Fibroblast of mammary gland (primary cell): ENCODE measurements around the gene TGM5.

Experiments used
- DNase-seq: peaks from one replicate; pipeline ENCODE4 v3.0.0-alpha.2; 2010; ENCODE audit warnings: low read depth
- H3K4me3 ChIP-seq: 2 replicates; pipeline ENCODE4 v1.5.1; 2011; ENCODE audit warnings: low read depth, mild to moderate bottlenecking, low read length, moderate library complexity; ENCODE audit not compliant: control insufficient read depth
- TF ChIP-seq, protein P1 (sequence below): conservative IDR thresholded peaks from 2 replicates; pipeline ENCODE4 v1.5.1; 2011; ENCODE audit warnings: low read depth, low read length, inconsistent platforms; ENCODE audit not compliant: control insufficient read depth, insufficient read depth

TGM5 gene

DNA sequence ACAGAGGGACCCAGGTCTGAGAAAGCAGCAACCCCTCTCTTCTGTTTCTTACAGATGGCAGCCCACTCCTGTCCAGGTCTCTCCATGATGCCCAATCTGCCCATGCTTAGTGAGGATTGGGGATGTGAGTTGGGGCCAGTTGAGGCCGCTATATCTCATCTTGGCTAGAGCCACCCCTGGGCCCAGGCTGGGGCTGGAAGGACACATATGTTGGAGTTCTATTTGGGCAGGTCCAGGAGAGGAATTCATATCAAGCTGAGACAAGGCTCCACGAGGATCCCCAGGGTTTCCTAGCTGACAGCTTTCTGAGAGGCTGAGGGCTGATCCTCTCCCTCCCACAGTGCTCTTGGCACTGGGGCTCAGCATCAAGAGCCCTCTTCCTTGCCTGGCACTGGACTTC lies 11.4 kb downstream of the TGM5 start:
- no peak overlapping the region for H3K4me3 ChIP-seq
- TF ChIP-seq, protein P1, sequence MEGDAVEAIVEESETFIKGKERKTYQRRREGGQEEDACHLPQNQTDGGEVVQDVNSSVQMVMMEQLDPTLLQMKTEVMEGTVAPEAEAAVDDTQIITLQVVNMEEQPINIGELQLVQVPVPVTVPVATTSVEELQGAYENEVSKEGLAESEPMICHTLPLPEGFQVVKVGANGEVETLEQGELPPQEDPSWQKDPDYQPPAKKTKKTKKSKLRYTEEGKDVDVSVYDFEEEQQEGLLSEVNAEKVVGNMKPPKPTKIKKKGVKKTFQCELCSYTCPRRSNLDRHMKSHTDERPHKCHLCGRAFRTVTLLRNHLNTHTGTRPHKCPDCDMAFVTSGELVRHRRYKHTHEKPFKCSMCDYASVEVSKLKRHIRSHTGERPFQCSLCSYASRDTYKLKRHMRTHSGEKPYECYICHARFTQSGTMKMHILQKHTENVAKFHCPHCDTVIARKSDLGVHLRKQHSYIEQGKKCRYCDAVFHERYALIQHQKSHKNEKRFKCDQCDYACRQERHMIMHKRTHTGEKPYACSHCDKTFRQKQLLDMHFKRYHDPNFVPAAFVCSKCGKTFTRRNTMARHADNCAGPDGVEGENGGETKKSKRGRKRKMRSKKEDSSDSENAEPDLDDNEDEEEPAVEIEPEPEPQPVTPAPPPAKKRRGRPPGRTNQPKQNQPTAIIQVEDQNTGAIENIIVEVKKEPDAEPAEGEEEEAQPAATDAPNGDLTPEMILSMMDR = no peak
- no peak for DNase-seq

GRCh38 chr15:43253431-43254403 lies 13.0 kb downstream of the TGM5 start:
- H3K4me3 ChIP-seq = no peak overlapping the region
- no peak for DNase-seq
- TF ChIP-seq, protein P1 = no peak

DNA sequence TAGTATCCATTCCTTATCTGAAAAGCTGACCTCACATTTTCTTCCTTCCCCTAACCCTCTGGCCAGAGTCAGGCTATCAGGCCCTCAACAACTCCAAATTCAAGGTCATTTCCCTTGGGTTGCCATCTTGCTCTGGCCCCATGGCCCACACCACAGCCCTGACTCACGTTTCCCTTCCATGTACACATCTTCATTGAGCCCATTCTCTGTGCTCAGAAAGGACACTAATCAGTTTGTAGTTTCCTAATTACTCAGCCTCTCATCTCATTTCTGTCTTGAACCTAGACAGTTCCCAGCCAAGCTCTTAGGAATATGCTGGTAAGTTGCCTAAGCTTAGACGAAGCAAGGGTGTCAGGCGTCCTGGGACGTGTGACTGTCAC lies 14.9 kb downstream of the TGM5 start:
- TF ChIP-seq, protein P1 = no peak
- DNase-seq = no peak
- no peak overlapping the region for H3K4me3 ChIP-seq

GRCh38 chr15:43251185-43251870 lies 15.4 kb downstream of the TGM5 start:
- TF ChIP-seq, protein P1 = no peak
- DNase-seq = no peak
- no peak overlapping the region for H3K4me3 ChIP-seq

DNA sequence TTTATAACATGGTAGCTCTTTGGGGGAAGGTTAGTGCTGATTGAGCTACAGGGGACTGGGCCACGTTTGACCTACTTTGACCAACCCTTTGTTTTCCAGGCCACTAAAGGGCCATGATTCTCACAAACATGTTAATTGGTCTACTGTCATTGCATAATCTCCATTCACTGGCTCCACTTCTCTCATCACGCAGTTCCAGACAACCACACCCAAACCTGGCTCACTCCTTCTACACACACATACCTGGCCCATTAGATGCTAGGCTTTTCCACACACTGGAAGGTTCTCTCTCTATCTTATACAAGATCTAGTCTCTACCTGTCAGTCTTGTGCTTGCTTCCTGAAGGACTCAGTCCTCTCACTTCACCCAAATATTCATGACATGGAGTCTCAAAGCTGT lies 15.9 kb downstream of the TGM5 start:
- TF ChIP-seq, protein P1 = no peak
- DNase-seq = no peak

DNA sequence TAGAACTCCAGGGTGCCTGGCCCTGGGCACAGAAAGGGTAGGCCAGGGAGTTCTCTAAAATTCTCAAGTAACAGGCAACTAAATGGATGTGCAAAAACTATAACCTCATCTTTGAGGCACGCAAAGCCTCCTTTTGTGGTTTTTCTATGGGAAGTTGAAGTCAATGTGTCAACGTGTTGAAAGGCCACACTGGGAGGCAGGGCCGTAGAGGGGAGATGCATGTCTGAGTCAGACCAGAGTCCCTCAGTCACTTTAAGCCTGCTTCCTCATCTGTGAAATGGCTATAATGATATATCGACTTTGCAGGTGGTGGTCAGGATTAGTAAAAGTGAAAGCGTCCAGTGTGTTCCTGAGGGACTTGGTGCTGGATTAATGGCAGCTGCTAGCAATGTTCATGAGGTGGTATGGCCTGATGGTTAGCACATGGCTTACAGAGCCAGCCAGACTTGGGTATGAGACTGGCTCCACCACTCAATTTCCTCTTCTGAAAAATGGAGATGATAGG lies 17.0 kb downstream of the TGM5 start:
- peak; percentile 60 for DNase-seq
- TF ChIP-seq, protein P1 = no peak
- H3K4me3 ChIP-seq = no peak overlapping the region

More for the DNA sequence above, 15.9 kb downstream of the TGM5 start:
- H3K4me3 ChIP-seq = no peak overlapping the region
